Stimulated activated CD4-positive, alpha-beta T cell treated with anti-CD3 and anti-CD28 coated beads, Interleukin-12 subunit alpha, Interleukin-12 subunit beta, amount 100 ng/mL, for 24 hours (primary cell): Measurements from ENCODE around the gene DYRK3.
A peak's percentile ranks its signal among the peaks of the same experiment; 100 is the strongest.
"Not testable (repeated sequence)": the region's sequence is repeated elsewhere in the genome, so short reads cannot be mapped to it uniquely, and the experiment has no call there.

Experiments
- DNase-seq, 2 experiments: peaks; one replicate each; pipeline ENCODE4 v3.0.0-alpha.2; 2020; ENCODE audit warnings: low read depth in 2 of 2

DYRK3 gene

DNA sequence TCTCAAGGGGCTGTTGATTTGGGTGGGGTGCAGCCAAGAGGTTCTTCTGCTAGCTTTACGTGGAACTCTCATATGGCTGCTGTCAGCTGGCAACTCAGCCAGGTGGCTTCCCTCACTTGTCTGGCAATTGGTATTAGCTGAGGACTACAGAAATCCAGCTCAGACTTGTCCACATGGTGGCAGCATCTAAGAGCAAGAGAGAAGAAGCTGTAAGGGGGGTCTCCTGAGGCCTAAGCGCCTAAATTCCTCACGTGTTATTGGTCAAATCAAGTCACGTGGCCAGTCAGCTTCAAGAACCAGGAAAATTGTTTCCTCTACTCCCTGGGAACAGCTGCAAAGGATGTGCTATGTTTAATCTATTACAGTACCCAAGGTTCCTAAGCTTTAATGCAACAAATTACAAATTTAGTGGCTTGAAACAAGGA is 4.2 kb upstream of the DYRK3 start:
- no peak for DNase-seq

DNA sequence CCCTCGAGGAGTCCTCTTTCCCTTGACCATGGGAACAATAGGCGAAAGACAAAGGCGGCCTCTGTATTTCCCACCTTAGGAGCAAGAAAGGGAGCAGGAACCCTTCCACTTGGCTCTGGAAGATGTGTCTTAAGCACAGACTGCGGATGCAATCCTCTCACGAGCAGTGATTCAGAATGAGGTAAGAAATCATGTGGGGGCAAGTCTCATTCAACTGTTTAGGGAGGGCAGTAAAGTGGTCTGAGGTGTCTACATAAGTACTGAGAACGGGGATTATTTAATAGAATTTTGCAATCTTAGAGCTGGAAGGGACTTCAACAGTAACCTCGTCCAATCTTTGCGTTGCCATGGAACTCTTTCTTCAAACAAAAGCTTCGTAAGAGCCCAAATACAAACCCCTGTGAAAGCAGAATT is 1.6 kb upstream of the DYRK3 start:
- DNase-seq: no peak

DNA sequence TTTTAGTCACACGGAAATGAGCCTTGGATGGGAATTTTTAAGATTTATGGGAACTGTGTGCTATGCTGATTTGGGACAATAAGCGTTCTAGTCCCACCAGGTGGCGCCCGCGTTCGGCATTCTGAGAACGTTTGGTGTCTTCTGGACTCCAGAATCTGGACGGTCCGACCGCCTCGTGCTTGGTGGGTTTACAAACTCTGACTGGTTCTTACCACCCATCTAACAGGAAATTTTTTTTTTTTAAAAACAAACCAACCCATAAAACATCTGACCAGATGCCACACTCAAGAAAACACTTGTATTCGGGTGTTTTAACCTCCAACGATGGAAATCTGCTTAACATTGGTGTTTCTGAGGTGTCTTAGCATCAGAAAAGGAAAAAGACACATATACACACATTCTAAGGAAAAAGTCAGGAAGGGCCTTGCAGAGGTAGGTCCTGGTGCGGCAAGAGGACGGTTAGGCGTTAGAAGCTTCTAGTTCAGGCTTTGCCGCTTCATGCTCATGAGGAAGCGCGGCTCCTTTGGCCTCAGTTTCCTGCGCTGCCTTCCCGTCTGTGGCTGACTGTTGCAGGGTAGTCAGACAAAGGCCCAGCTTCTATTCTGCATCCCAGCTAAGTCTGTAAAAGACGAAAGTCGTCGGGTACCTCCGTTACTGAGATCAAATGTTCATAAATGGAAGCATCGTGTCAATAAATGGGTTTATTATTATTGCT is 814 bp upstream of the DYRK3 start:
- DNase-seq: peak; percentile 42 to 83

DNA sequence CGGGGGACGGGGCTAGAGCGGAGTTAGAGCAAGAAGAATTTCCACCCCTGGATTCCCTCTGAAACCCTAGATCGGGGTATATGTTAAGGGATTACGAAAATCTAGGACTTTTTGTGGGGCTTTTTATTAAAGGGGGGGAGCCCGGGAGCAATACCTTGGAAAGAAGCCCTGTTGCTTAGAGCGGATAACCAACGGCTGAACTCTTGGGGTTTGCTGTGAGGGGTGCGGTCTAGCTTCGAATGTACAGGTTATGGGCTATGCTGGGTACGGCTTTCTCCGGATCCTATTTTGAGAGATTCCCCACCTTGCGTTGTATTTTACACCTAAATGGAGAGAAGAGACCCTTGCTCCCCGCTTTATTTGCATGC is 626 bp downstream of the DYRK3 start:
- DNase-seq: no peak

DNA sequence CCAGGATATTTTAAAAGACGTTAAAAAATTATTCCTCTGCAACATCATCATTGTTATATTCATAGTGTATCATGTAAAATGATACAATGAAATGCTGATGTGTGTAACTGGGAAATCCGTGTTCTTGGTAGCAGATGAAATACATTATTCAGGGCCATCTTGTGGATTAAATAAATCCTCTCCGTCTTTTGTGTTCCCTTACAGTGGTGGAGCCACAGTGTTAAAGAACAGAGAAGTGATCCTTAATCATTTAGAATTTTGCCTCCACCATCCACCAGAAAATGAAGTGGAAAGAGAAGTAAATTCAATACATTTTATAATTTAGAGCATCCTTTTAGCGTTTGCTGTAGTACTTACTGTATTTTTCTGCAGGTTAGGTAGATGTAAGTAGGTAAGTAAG is 1.3 kb downstream of the DYRK3 start:
- DNase-seq: no peak

DNA sequence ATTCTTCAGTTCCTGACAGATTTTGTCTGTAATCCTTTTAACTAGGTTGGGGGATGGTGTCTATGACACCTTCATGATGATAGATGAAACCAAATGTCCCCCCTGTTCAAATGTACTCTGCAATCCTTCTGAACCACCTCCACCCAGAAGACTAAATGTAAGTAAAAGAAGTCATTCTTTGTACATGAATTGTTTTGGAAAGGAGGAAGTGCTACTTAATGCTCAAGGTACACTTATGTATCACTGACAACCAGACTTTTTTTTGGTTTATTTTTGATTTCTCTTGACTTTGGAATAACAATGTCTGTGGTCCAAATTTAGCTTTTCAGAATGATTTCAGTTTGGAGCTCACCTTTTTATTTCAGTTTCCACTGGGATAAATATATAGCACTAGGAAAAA is 2.3 kb downstream of the DYRK3 start:
- no peak for DNase-seq

- not testable (repeated sequence) for DNase-seq
Observed at GRCh38 chr1:206642074-206642473, 6.7 kb downstream of the DYRK3 start.

DNA sequence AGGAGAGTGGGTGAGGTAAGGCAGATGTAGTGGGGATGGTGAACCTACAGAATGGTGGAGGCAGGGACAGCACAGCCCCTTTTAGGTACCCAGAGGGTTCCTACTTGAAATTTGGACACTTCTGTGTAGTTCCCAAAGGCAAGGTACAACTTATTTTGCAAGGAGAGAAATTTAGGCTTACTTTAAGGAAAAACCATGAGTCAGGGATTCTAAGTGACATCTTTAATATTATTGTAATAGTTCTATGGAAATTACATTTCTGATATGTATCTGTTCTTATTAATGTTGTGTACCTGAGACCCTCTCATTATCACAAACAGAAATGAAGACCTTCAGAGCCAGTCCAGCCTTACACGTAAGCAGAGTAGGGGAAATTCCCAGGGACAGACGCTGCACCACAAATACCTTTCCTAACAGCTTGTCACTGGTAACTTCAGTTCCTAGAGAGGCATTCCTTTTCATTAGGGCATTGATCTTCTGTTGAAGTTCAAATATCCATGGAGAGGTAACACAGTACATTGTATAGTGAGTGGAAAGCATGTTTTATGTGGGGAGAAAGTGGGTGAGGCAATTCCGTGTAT is 7.9 kb downstream of the DYRK3 start:
- DNase-seq: no peak

GRCh38 chr1:206646504-206646903 is 11.2 kb downstream of the DYRK3 start:
- DNase-seq: no peak

- no peak for DNase-seq
Observed at GRCh38 chr1:206647224-206647623, 11.9 kb downstream of the DYRK3 start.

GRCh38 chr1:206649261-206649921 is 14.1 kb downstream of the DYRK3 start:
- DNase-seq: no peak

GRCh38 chr1:206651014-206651413 is 15.7 kb downstream of the DYRK3 start:
- DNase-seq: no peak

DNA sequence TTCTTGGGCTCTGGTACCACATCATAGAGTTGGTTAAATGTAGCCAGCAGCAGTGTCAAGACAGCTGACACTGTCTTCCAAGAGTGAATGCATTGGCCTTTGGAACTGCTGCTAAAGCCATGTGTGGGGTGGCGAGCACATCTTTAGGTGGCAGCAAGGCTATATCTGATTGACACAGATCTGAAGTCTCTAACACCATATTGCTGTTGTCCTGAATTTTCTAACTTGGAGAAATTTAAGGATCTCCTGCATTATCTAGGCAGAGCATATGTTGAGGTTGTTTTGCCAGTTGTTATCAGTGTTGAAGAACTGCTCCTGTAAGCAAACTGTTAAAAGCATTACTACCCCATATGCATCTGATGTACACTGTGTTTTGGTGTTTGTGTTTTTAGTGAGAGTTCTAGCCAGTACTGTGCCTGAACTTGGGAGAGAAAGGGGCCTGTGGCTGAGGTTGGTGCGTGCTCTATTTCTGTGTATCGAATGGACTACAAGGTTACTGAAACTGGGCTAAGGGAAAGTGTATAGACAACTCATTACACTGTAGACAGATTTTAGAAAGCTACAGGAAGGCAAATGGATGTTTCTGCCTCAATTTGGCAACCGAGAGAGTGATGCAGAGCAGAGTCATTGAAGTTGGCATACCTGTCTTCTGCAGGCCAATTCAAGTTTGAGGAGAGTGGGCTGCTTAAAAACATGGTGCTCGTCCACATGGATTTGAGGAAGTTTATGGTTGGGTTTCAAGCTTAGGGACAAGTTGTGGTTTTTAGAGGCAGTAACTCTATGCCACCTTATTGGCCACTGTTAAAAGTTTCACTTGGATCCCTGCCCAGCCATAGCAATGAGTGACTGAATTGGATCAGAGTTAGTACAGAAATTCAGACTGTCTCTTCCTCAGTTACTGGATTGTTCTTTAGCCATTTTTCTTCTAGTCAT is 16.9 kb downstream of the DYRK3 start:
- DNase-seq: no peak

DNA sequence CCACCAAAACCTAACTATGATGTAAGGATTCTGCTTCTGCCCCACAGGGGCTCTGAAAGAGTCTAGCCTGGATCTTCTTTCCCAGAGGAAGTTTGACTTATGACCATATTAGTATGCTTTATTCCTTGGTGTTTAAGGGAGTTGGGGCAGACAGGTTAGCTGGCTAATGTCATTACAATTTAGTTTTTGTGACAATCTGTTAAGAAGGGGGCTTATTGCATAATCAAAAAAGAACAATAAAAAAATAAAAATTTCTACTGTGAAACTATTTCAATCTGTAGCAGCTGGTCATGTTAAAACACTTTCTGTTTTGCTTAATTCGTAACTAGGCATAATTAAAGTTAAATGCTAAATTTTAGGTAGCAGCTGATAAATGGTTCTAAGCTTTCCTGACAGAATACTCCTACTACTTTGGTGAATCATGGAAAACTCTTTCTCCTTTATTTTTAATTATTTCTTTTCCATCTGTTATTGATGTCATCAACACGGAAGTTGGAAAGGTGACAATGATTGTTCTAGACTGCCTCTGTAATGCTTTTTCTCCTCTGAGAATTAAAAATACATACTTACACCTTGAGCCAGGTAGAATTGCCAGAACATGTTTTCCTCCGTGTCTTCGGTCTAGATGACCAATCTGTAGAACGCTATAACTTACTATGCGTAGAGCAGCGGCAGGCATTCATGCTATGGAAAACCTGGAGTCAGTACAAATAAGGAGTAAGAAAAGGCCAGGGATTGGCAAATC is 18.6 kb downstream of the DYRK3 start:
- no peak for DNase-seq

- DNase-seq: no peak
Observed at GRCh38 chr1:206654828-206655227, 19.5 kb downstream of the DYRK3 start.

DNA sequence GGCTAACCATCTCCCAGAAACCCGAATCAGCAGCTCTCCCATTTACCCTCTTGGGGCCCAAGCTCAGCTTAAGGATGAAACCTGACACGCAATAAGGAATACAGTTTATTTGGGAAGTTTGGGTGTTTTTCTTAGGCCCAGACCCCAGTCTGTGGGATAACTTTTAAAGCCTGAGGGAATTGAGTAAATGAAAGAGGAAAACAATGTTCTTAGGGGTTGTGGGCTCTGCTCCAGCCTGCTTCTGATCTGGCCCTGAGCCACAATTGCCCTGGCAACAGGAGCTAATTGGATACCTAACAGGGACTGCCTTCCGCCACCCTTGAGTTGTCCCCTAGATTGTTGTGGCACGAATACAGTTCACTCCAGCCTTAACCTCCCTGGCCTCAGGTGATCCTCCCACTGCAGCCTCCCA is 20.1 kb downstream of the DYRK3 start:
- DNase-seq: no peak

GRCh38 chr1:206656936-206657335 is 21.6 kb downstream of the DYRK3 start:
- no peak for DNase-seq

GRCh38 chr1:206657751-206658150 is 22.4 kb downstream of the DYRK3 start:
- DNase-seq: no peak

DNA sequence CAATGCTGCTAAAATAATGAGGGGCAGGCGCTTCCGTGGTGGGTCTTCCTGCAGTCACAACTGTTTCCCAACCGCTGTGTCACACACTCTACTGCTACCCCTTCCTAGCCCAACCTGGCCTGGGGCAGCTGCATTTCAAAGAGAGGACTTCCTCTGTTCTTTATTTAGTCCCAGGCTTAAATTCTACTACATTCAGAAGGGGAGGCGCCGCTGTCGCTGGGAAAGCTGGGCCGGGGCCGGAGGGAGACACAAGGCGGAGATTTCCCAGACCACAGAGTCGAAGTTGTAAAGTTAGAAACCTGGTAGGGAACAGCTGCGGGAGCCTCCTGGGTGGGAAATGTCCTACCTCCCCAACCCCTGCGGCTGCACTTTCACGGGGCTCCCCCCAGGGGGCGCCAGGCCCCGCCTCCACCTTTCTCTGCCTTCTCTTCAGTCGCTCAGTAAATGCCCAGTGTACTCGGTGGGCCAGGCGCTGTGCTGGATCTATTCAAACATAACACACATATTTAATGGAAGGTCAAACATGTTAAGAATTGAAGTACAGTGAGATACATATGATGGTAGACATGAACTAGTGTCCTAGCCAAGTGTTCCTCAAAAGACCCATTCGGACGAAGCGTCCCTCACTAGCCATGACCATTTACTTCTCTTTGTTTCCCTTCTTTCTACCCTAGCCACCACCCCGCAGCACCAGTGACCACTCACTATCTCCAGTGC is 23.1 kb downstream of the DYRK3 start:
- DNase-seq: peak in 1 of 2 experiments; percentile 40

- no peak for DNase-seq
Observed at GRCh38 chr1:206658981-206659273, 23.6 kb downstream of the DYRK3 start.

GRCh38 chr1:206660136-206660535 is 24.8 kb downstream of the DYRK3 start:
- no peak for DNase-seq
